HCT116 (cell line): ENCODE data around the gene CSNK2A1. TPM values are rescaled to one million over a fixed set of nuclear protein-coding genes. Genes with fewer than 3 reads are reported as not detected.

ENCODE experiments used
- ATAC-seq: fragments of 200-7000 bp; cut with Tn5 transposase; 2 replicates; pipeline ENCODE4 v1.9.1; 2020; ENCODE audit warnings: mild to moderate bottlenecking, moderate library complexity
- BruUV-seq: library from RNA; stranded (reverse); fragments of 400-500 nt; replicated peaks from 2 replicates; lab custom pipeline; 2021; lab: Mats Ljungman, UMichigan
- CTCF ChIA-PET: fragments of 300-600 bp; sonication (Branson Sonifier 250); formaldehyde crosslinking; loops from one replicate; lab custom pipeline; 2021; ENCODE audit warnings: antibody characterized with exemption; lab: Charles Lee
- POLR2A ChIA-PET: fragments of 300-600, 350-600 bp; sonication (Branson Sonifier 250); formaldehyde crosslinking; loops from one replicate; lab custom pipeline; 2021; ENCODE audit warnings: antibody characterized with exemption; lab: Charles Lee
- RAD21 ChIA-PET, 2 experiments: fragments of 300-600 bp; sonication (Branson Sonifier 250); formaldehyde crosslinking; loops; one replicate each; lab custom pipeline; 2023; ENCODE audit warnings: low total read pairs in 2 of 2; ENCODE audit not compliant: uncharacterized antibody in 2 of 2, unreplicated experiment in 2 of 2, low non-redundant PET in 1 of 2; lab: Charles Lee
- DNase-seq: peaks from one replicate; pipeline ENCODE4 v3.0.0-alpha.2; 2010; ENCODE audit warnings: low read depth, low spot score
- H2AFZ ChIP-seq: fragments of 200-600 bp; shearing (Covaris generic), sonication (generic); 2 replicates; pipeline ENCODE4 v1.6.1; 2017; ENCODE audit warnings: low read depth, mixed run types, mixed read lengths, antibody characterized with exemption, low read length; ENCODE audit not compliant: poor library complexity, severe bottlenecking
- H3K27ac ChIP-seq: 2 replicates; pipeline ENCODE4 v1.5.1; 2012; ENCODE audit warnings: low read depth, low read length
- H3K27me3 ChIP-seq: fragments of 200-600 bp; sonication (generic); 2 replicates; pipeline ENCODE4 v1.6.1; 2016; ENCODE audit warnings: mixed run types, low read length, mixed read lengths; ENCODE audit not compliant: insufficient read depth
- H3K36me3 ChIP-seq, 2 experiments: fragments of 200-500 bp in 1 of 2; fragments of 200-600 bp in 1 of 2; sonication (Bioruptor generic) in 1 of 2; sonication (generic) in 1 of 2; 2 replicates each; pipeline versions ENCODE4 v1.5.1 to v1.6.1; 2014 to 2016; ENCODE audit warnings: low read length in 2 of 2, inconsistent platforms in 1 of 2, mixed read lengths in 1 of 2, mixed run types in 1 of 2; ENCODE audit not compliant: insufficient read depth in 2 of 2, control insufficient read depth in 1 of 2
- H3K4me1 ChIP-seq, 2 experiments: fragments of 200-600 bp in 1 of 2; sonication (generic) in 1 of 2; 2 replicates each; pipeline versions ENCODE4 v1.5.1 to v1.6.1; 2012 to 2017; ENCODE audit warnings: low read length in 2 of 2, inconsistent platforms in 1 of 2, mild to moderate bottlenecking in 1 of 2, mixed read lengths in 1 of 2, mixed run types in 1 of 2, moderate library complexity in 1 of 2; ENCODE audit not compliant: insufficient read depth in 2 of 2, control insufficient read depth in 1 of 2
- H3K4me2 ChIP-seq: fragments of 200-600 bp; sonication (generic); 2 replicates; pipeline ENCODE4 v1.6.1; 2017; ENCODE audit warnings: mixed run types, low read length, mixed read lengths
- H3K4me3 ChIP-seq, 2 experiments: fragments of 200-600 bp in 1 of 2; sonication (generic) in 1 of 2; replicated peaks in 1 of 2; 2 replicates each; pipeline ENCODE4 v1.5.1; 2011 to 2016; ENCODE audit warnings: low read length in 2 of 2, control low read depth in 1 of 2, low read depth in 1 of 2, mild to moderate bottlenecking in 1 of 2, mixed read lengths in 1 of 2, mixed run types in 1 of 2
- H3K79me2 ChIP-seq: fragments of 200-600 bp; sonication (generic); 2 replicates; pipeline ENCODE4 v1.6.1; 2017; ENCODE audit warnings: mild to moderate bottlenecking, mixed run types, low read length, moderate library complexity, mixed read lengths; ENCODE audit not compliant: insufficient read depth
- H3K9ac ChIP-seq: fragments of 200-600 bp; sonication (generic); 2 replicates; pipeline ENCODE4 v1.6.1; 2016; ENCODE audit warnings: low read length, mixed read lengths
- H3K9me2 ChIP-seq: fragments of 200-600 bp; sonication (generic), shearing (Covaris generic); 2 replicates; pipeline ENCODE4 v1.6.1; 2017; ENCODE audit warnings: mixed run types, mild to moderate bottlenecking, moderate library complexity; ENCODE audit not compliant: insufficient read depth
- H3K9me3 ChIP-seq, 2 experiments: fragments of 200-500 bp in 1 of 2; fragments of 200-600 bp in 1 of 2; sonication (Bioruptor generic) in 1 of 2; sonication (generic) in 1 of 2; 2 replicates each; pipeline ENCODE4 v1.6.1; 2014 to 2017; ENCODE audit warnings: low read length in 2 of 2, mixed read lengths in 2 of 2, inconsistent platforms in 1 of 2, low read depth in 1 of 2, mild to moderate bottlenecking in 1 of 2, mixed run types in 1 of 2, moderate library complexity in 1 of 2; ENCODE audit not compliant: control insufficient read depth in 1 of 2, insufficient read depth in 1 of 2
- H4K20me1 ChIP-seq: fragments of 200-600 bp; sonication (generic), shearing (Covaris generic); 2 replicates; pipeline ENCODE4 v1.6.1; 2017; ENCODE audit warnings: mixed run types, mild to moderate bottlenecking, moderate library complexity; ENCODE audit not compliant: insufficient read depth
- ATF3 ChIP-seq: IDR thresholded peaks from 2 replicates; pipeline ENCODE4 v1.6.1; 2012
- CBX3 ChIP-seq: IDR thresholded peaks from 2 replicates; pipeline ENCODE4 v1.6.1; 2012; ENCODE audit warnings: low read depth
- CTCF ChIP-seq, 3 experiments: fragments of 200-600 bp in 1 of 3; sonication (generic) in 1 of 3; IDR thresholded peaks in 2 of 3; conservative IDR thresholded peaks in 1 of 3; 2 replicates each; pipeline ENCODE4 v1.5.1; 2012 to 2017; ENCODE audit warnings: low read depth in 2 of 3, low read length in 2 of 3, antibody characterized with exemption in 1 of 3, borderline replicate concordance in 1 of 3, control low read depth in 1 of 3, mild to moderate bottlenecking in 1 of 3, mixed read lengths in 1 of 3, mixed run types in 1 of 3, moderate library complexity in 1 of 3; ENCODE audit not compliant: insufficient read depth in 1 of 3
- EGR1 ChIP-seq: IDR thresholded peaks from 2 replicates; pipeline ENCODE4 v1.6.1; 2012; ENCODE audit warnings: low read depth
- ELF1 ChIP-seq: IDR thresholded peaks from 2 replicates; pipeline ENCODE4 v1.6.1; 2012; ENCODE audit warnings: low read depth, borderline replicate concordance
- EZH2phosphoT487 ChIP-seq: fragments of 200-600 bp; IDR thresholded peaks from 2 replicates; pipeline ENCODE4 v1.6.1; 2018; ENCODE audit warnings: antibody characterized with exemption, borderline replicate concordance
- JUND ChIP-seq: IDR thresholded peaks from 2 replicates; pipeline ENCODE4 v1.6.1; 2012
- MAX ChIP-seq: IDR thresholded peaks from 2 replicates; pipeline ENCODE4 v1.6.1; 2012
- POLR2A ChIP-seq: IDR thresholded peaks from 2 replicates; pipeline ENCODE4 v1.7.0; 2011; ENCODE audit warnings: borderline replicate concordance; ENCODE audit not compliant: insufficient read depth, insufficient read length; ENCODE audit errors: extremely low read depth
- POLR2AphosphoS5 ChIP-seq: IDR thresholded peaks from 2 replicates; pipeline ENCODE4 v1.6.1; 2011; ENCODE audit warnings: mild to moderate bottlenecking, low read depth, low read length, moderate library complexity
- RAD21 ChIP-seq: IDR thresholded peaks from 2 replicates; pipeline ENCODE4 v1.6.1; 2012; ENCODE audit warnings: low read depth, mild to moderate bottlenecking
- REST ChIP-seq: IDR thresholded peaks from 2 replicates; pipeline ENCODE4 v1.6.1; 2012; ENCODE audit warnings: low read depth
- SIN3A ChIP-seq: IDR thresholded peaks from 2 replicates; pipeline ENCODE4 v1.6.1; 2012; ENCODE audit warnings: low read depth
- SRF ChIP-seq: IDR thresholded peaks from 2 replicates; pipeline ENCODE4 v1.6.1; 2012; ENCODE audit warnings: low read depth
- YY1 ChIP-seq: IDR thresholded peaks from 2 replicates; pipeline ENCODE4 v1.6.1; 2011; ENCODE audit warnings: low read length, low read depth, moderate library complexity, mild to moderate bottlenecking; ENCODE audit not compliant: insufficient replicate concordance; ENCODE audit errors: extremely low read depth
- ZFX ChIP-seq: fragments of 450-650 bp; IDR thresholded peaks from 2 replicates; pipeline ENCODE4 v1.6.1; 2017
- intact Hi-C: fragments of 100-400 bp; cut with micrococcal nuclease; formaldehyde crosslinking; loops from 2 replicates; pipeline ENCODE4 v1.10.0; 2022
- total RNA-seq: library from RNA; stranded (reverse); gene quantifications from one replicate; pipeline ENCODE4 v1.2.1, GENCODE V29; 2021; ENCODE audit not compliant: unreplicated experiment

CSNK2A1 gene
- total RNA-seq, 1 experiment from 2014 or later, result 284 TPM

GRCh38 chr20:547394-547793 is 3.8 kb upstream of the CSNK2A1 start:
- H3K4me2 ChIP-seq, result no peak overlapping the region
- H3K27ac ChIP-seq, result no peak overlapping the region
- no peaks in the 10 kb centered on the region for H4K20me1 ChIP-seq
- no peak overlapping the region for H3K4me3 ChIP-seq
- peaks cover 4 to 13% of the 10 kb centered on the region in 2 experiments; a peak in 3 of 4 replicates for H3K4me1 ChIP-seq
- H3K27me3 ChIP-seq, result no peaks in the 10 kb centered on the region
- H3K9me2 ChIP-seq, result no peaks in the 10 kb centered on the region
- intact Hi-C loops, result no loop called here
- ATAC-seq (no peak), DNase-seq (no peak)
- BruUV-seq, result no TSS peak
- CTCF ChIA-PET, result no interaction called here
- TF ChIP-seq REST (no peak), JUND (no peak), POLR2A (no peak), CBX3 (no peak), SIN3A (no peak), ATF3 (no peak), POLR2AphosphoS5 (no peak), ELF1 (no peak), EZH2phosphoT487 (no peak), RAD21 (no peak), SRF (no peak), CTCF (IDR thresholded peaks at IDR 0.05 in 2 of 3, conservative IDR thresholded peaks at IDR 0.05 in 1 of 3; ENCODE audit: borderline replicate concordance in 1 of 3, insufficient read depth in 1 of 3, low read depth in 2 of 3, low read length in 2 of 3) (no peak), YY1 (no peak), EGR1 (no peak), MAX (no peak), ZFX (no peak)
- H3K79me2 ChIP-seq, result peaks cover 12% of the 10 kb centered on the region
- RAD21 ChIA-PET, result no interaction called here
- POLR2A ChIA-PET, result no interaction called here
- H3K9me3 ChIP-seq, result no peaks in the 10 kb centered on the region
- no peak overlapping the region for H3K9ac ChIP-seq
- no peaks in the 10 kb centered on the region for H3K36me3 ChIP-seq
- no peak overlapping the region for H2AFZ ChIP-seq
